GM12878 (cell line): Measurements from ENCODE around the gene TSPAN16. TPM values are rescaled to one million over a fixed set of nuclear protein-coding genes. Genes with fewer than 3 reads are reported as not detected.

Source experiments
- polyA plus RNA-seq, 11 experiments: library from polyadenylated mRNA; depleted of rRNA in 4 of 11; unstranded in 6 of 11; stranded (reverse) in 5 of 11; fragments of >200 nt; fragmentation: Nextera tagmentation in 4 of 11; fragmentation: Illumina TruSeq in 1 of 11; extraction: Ambion mirVana in 4 of 11; extraction: Trizol in 1 of 11; gene quantifications; 1 replicate in 1 of 11; 2 replicates in 10 of 11; pipeline versions ENCODE4 v1.2.1 to v1.2.3, GENCODE V29; 2011 to 2016; ENCODE audit warnings: inconsistent platforms in 2 of 11, missing spikeins in 2 of 11, low read depth in 1 of 11
- total RNA-seq, 4 experiments: library from RNA; depleted of rRNA in 3 of 4; stranded (reverse); fragments of >200 nt in 3 of 4; fragmentation: Illumina TruSeq in 1 of 4; extraction: Trizol in 1 of 4; gene quantifications; 2 replicates each; pipeline versions ENCODE4 v1.2.1 to v1.2.3, GENCODE V29; 2013 to 2021

The TSPAN16 gene
- total and polyA plus RNA-seq, 10 of the 15 experiments (the other 5 are each of a cell fraction or from before 2014, with no cell fraction given): not detected

Other genes with a start within 250 kb of the TSPAN16 start
Only the 7 nearest of the 18 such genes appear.
- gene ANGPTL8, start 56.5 kb upstream of the TSPAN16 start, total RNA-seq (2014; rRNA removed): not detected in 2 replicates
- not detected in 2 replicates for gene ANGPTL8, start 56.5 kb upstream of the TSPAN16 start, total RNA-seq (2014; rRNA removed; fragmentation: Illumina TruSeq; extraction: Trizol)
- not detected in 2 replicates for gene ANGPTL8, start 56.5 kb upstream of the TSPAN16 start, total RNA-seq (2021)
- gene ANGPTL8, start 56.5 kb upstream of the TSPAN16 start, polyA plus RNA-seq (2011; rRNA removed): not detected in 2 replicates
- not detected in 2 replicates for gene ANGPTL8, start 56.5 kb upstream of the TSPAN16 start, polyA plus RNA-seq (2014; fragmentation: Illumina TruSeq; extraction: Trizol)
- not detected for gene ANGPTL8, start 56.5 kb upstream of the TSPAN16 start, polyA plus RNA-seq (2014; fragmentation: Nextera tagmentation; extraction: Ambion mirVana)
- gene ANGPTL8, start 56.5 kb upstream of the TSPAN16 start, polyA plus RNA-seq (2014; rRNA removed): not detected in 2 replicates
- not detected for gene ANGPTL8, start 56.5 kb upstream of the TSPAN16 start, polyA plus RNA-seq (2016; fragmentation: Nextera tagmentation; extraction: Ambion mirVana)
- 5.0 TPM in 2 replicates for gene DOCK6, start 33.6 kb upstream of the TSPAN16 start, total RNA-seq (2014; rRNA removed)
- 2.9 and 3.1 TPM in 2 replicates for gene DOCK6, start 33.6 kb upstream of the TSPAN16 start, total RNA-seq (2014; rRNA removed; fragmentation: Illumina TruSeq; extraction: Trizol)
- gene DOCK6, start 33.6 kb upstream of the TSPAN16 start, total RNA-seq (2021): 23.2 and 24.8 TPM in 2 replicates
- gene DOCK6, start 33.6 kb upstream of the TSPAN16 start, polyA plus RNA-seq (2011; rRNA removed): 3.0 and 5.8 TPM in 2 replicates
- gene DOCK6, start 33.6 kb upstream of the TSPAN16 start, polyA plus RNA-seq (2014; fragmentation: Illumina TruSeq; extraction: Trizol): 0.84 and 2.8 TPM in 2 replicates
- gene DOCK6, start 33.6 kb upstream of the TSPAN16 start, polyA plus RNA-seq (2014; fragmentation: Nextera tagmentation; extraction: Ambion mirVana): 1 to 10 TPM in 1 of 2 experiments, under 1 TPM in 1; 0.76 to 1.8 TPM
- 9.4 and 10.4 TPM in 2 replicates for gene DOCK6, start 33.6 kb upstream of the TSPAN16 start, polyA plus RNA-seq (2014; rRNA removed)
- gene DOCK6, start 33.6 kb upstream of the TSPAN16 start, polyA plus RNA-seq (2016; fragmentation: Nextera tagmentation; extraction: Ambion mirVana): 1 to 10 TPM; 4.5 to 5.4 TPM
- 7.0 and 7.8 TPM in 2 replicates for gene RAB3D, start 43.5 kb downstream of the TSPAN16 start, total RNA-seq (2014; rRNA removed)
- gene RAB3D, start 43.5 kb downstream of the TSPAN16 start, total RNA-seq (2014; rRNA removed; fragmentation: Illumina TruSeq; extraction: Trizol): 6.6 and 6.8 TPM in 2 replicates
- 15.7 and 18.5 TPM in 2 replicates for gene RAB3D, start 43.5 kb downstream of the TSPAN16 start, total RNA-seq (2021)
- 5.7 and 13.0 TPM in 2 replicates for gene RAB3D, start 43.5 kb downstream of the TSPAN16 start, polyA plus RNA-seq (2011; rRNA removed)
- 4.8 and 5.1 TPM in 2 replicates for gene RAB3D, start 43.5 kb downstream of the TSPAN16 start, polyA plus RNA-seq (2014; fragmentation: Illumina TruSeq; extraction: Trizol)
- gene RAB3D, start 43.5 kb downstream of the TSPAN16 start, polyA plus RNA-seq (2014; fragmentation: Nextera tagmentation; extraction: Ambion mirVana): 1 to 10 TPM; 1.1 to 4.1 TPM
- gene RAB3D, start 43.5 kb downstream of the TSPAN16 start, polyA plus RNA-seq (2014; rRNA removed): 9.1 and 13.6 TPM in 2 replicates
- 1 to 10 TPM; 3.9 to 5.6 TPM for gene RAB3D, start 43.5 kb downstream of the TSPAN16 start, polyA plus RNA-seq (2016; fragmentation: Nextera tagmentation; extraction: Ambion mirVana)
- gene TMEM205, start 50.1 kb downstream of the TSPAN16 start, total RNA-seq (2014; rRNA removed): 109 and 113 TPM in 2 replicates
- gene TMEM205, start 50.1 kb downstream of the TSPAN16 start, total RNA-seq (2014; rRNA removed; fragmentation: Illumina TruSeq; extraction: Trizol): 46.8 and 54.5 TPM in 2 replicates
- gene TMEM205, start 50.1 kb downstream of the TSPAN16 start, total RNA-seq (2021): 67.5 and 75.2 TPM in 2 replicates
- 48.2 and 86.1 TPM in 2 replicates for gene TMEM205, start 50.1 kb downstream of the TSPAN16 start, polyA plus RNA-seq (2011; rRNA removed)
- 36.3 and 90.5 TPM in 2 replicates for gene TMEM205, start 50.1 kb downstream of the TSPAN16 start, polyA plus RNA-seq (2014; fragmentation: Illumina TruSeq; extraction: Trizol)
- gene TMEM205, start 50.1 kb downstream of the TSPAN16 start, polyA plus RNA-seq (2014; fragmentation: Nextera tagmentation; extraction: Ambion mirVana): 10 to 100 TPM; 27.8 to 39.4 TPM
- gene TMEM205, start 50.1 kb downstream of the TSPAN16 start, polyA plus RNA-seq (2014; rRNA removed): 118 and 120 TPM in 2 replicates
- gene TMEM205, start 50.1 kb downstream of the TSPAN16 start, polyA plus RNA-seq (2016; fragmentation: Nextera tagmentation; extraction: Ambion mirVana): 100 to 1,000 TPM; 133 to 144 TPM
- gene CCDC159, start 50.4 kb downstream of the TSPAN16 start, total RNA-seq (2014; rRNA removed): 6.9 and 7.5 TPM in 2 replicates
- gene CCDC159, start 50.4 kb downstream of the TSPAN16 start, total RNA-seq (2014; rRNA removed; fragmentation: Illumina TruSeq; extraction: Trizol): 8.0 and 9.3 TPM in 2 replicates
- 9.1 and 10.4 TPM in 2 replicates for gene CCDC159, start 50.4 kb downstream of the TSPAN16 start, total RNA-seq (2021)
- gene CCDC159, start 50.4 kb downstream of the TSPAN16 start, polyA plus RNA-seq (2011; rRNA removed): 6.6 and 12.9 TPM in 2 replicates
- gene CCDC159, start 50.4 kb downstream of the TSPAN16 start, polyA plus RNA-seq (2014; fragmentation: Illumina TruSeq; extraction: Trizol): 6.6 and 12.2 TPM in 2 replicates
- 1 to 10 TPM in 1 of 2 experiments, under 1 TPM in 1; 0.61 to 3.9 TPM for gene CCDC159, start 50.4 kb downstream of the TSPAN16 start, polyA plus RNA-seq (2014; fragmentation: Nextera tagmentation; extraction: Ambion mirVana)
- gene CCDC159, start 50.4 kb downstream of the TSPAN16 start, polyA plus RNA-seq (2014; rRNA removed): 14.7 and 17.9 TPM in 2 replicates
- gene CCDC159, start 50.4 kb downstream of the TSPAN16 start, polyA plus RNA-seq (2016; fragmentation: Nextera tagmentation; extraction: Ambion mirVana): 10 to 100 TPM in 1 of 2 experiments, 1 to 10 TPM in 1; 9.8 to 13.0 TPM
- gene PLPPR2, start 59.3 kb downstream of the TSPAN16 start, total RNA-seq (2014; rRNA removed): 0.76 and 0.85 TPM in 2 replicates
- 0.23 and 0.31 TPM in 2 replicates for gene PLPPR2, start 59.3 kb downstream of the TSPAN16 start, total RNA-seq (2014; rRNA removed; fragmentation: Illumina TruSeq; extraction: Trizol)
- 1.7 and 2.5 TPM in 2 replicates for gene PLPPR2, start 59.3 kb downstream of the TSPAN16 start, total RNA-seq (2021)
- 0.22 and 0.27 TPM in 2 replicates for gene PLPPR2, start 59.3 kb downstream of the TSPAN16 start, polyA plus RNA-seq (2011; rRNA removed)
- gene PLPPR2, start 59.3 kb downstream of the TSPAN16 start, polyA plus RNA-seq (2014; fragmentation: Illumina TruSeq; extraction: Trizol): 0.43 and 0.56 TPM in 2 replicates
- under 1 TPM; 0.09 to 0.21 TPM for gene PLPPR2, start 59.3 kb downstream of the TSPAN16 start, polyA plus RNA-seq (2014; fragmentation: Nextera tagmentation; extraction: Ambion mirVana)
- gene PLPPR2, start 59.3 kb downstream of the TSPAN16 start, polyA plus RNA-seq (2014; rRNA removed): 1.8 and 2.8 TPM in 2 replicates
- gene PLPPR2, start 59.3 kb downstream of the TSPAN16 start, polyA plus RNA-seq (2016; fragmentation: Nextera tagmentation; extraction: Ambion mirVana): 1 to 10 TPM; 1.5 to 2.1 TPM
- gene SWSAP1, start 78.5 kb downstream of the TSPAN16 start, total RNA-seq (2014; rRNA removed): 2.8 and 3.1 TPM in 2 replicates
- 1.5 and 2.1 TPM in 2 replicates for gene SWSAP1, start 78.5 kb downstream of the TSPAN16 start, total RNA-seq (2014; rRNA removed; fragmentation: Illumina TruSeq; extraction: Trizol)
- gene SWSAP1, start 78.5 kb downstream of the TSPAN16 start, total RNA-seq (2021): 2.6 and 3.0 TPM in 2 replicates
- gene SWSAP1, start 78.5 kb downstream of the TSPAN16 start, polyA plus RNA-seq (2011; rRNA removed): 1.2 and 2.3 TPM in 2 replicates
- 0.35 and 1.6 TPM in 2 replicates for gene SWSAP1, start 78.5 kb downstream of the TSPAN16 start, polyA plus RNA-seq (2014; fragmentation: Illumina TruSeq; extraction: Trizol)
- 1 to 10 TPM in 1 of 2 experiments, under 1 TPM in 1; 0.18 to 1.0 TPM for gene SWSAP1, start 78.5 kb downstream of the TSPAN16 start, polyA plus RNA-seq (2014; fragmentation: Nextera tagmentation; extraction: Ambion mirVana)
- 3.7 and 4.7 TPM in 2 replicates for gene SWSAP1, start 78.5 kb downstream of the TSPAN16 start, polyA plus RNA-seq (2014; rRNA removed)
- 1 to 10 TPM; 5.3 to 6.5 TPM for gene SWSAP1, start 78.5 kb downstream of the TSPAN16 start, polyA plus RNA-seq (2016; fragmentation: Nextera tagmentation; extraction: Ambion mirVana)